Measurements from ENCODE around the gene PCSK2. TPM values are rescaled to one million over a fixed set of nuclear protein-coding genes. Genes with fewer than 3 reads are reported as not detected.

Gene PCSK2
- total RNA-seq, 4 donors from 2014 or later = 5.3 to 18.1 (median 10.9) TPM

DNA sequence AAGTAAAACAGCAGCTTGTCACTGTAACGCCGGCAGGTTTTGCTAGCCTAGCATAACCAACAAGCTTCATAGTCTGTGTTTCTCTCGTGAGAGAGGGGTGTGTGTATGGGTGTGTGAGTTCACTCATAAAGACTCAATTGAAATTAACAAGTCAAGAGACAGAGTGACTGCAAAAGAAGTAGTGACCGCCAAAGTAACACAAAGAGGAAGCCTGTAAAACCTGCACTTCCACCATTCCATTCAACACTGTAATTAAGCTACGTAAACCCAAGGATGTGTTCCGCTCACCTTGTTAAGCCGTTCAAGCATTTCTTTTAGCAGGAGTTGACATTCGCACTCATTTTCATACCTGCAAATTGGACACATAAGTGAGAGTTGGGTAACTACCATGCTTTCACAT lies 297.7 kb downstream of the PCSK2 start:
- intact Hi-C loops (cut with DNase I; ENCODE audit: low total_unique reads) = no loop called here
- no peak overlapping the region for H3K4me3 ChIP-seq (ENCODE audit: low read depth, poor library complexity, severe bottlenecking)
- TF ChIP-seq, protein P1, sequence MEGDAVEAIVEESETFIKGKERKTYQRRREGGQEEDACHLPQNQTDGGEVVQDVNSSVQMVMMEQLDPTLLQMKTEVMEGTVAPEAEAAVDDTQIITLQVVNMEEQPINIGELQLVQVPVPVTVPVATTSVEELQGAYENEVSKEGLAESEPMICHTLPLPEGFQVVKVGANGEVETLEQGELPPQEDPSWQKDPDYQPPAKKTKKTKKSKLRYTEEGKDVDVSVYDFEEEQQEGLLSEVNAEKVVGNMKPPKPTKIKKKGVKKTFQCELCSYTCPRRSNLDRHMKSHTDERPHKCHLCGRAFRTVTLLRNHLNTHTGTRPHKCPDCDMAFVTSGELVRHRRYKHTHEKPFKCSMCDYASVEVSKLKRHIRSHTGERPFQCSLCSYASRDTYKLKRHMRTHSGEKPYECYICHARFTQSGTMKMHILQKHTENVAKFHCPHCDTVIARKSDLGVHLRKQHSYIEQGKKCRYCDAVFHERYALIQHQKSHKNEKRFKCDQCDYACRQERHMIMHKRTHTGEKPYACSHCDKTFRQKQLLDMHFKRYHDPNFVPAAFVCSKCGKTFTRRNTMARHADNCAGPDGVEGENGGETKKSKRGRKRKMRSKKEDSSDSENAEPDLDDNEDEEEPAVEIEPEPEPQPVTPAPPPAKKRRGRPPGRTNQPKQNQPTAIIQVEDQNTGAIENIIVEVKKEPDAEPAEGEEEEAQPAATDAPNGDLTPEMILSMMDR (IDR thresholded peaks at IDR 0.05) = no peak
- no peak for TF ChIP-seq POLR2A (IDR thresholded peaks at IDR 0.05)
- peak in 1 of 2 donors; percentile 50 for DNase-seq (ENCODE audit: low spot score in 2 of 2)
- 63 to 64% methylated on average over 8 of the region's 8 CpGs for WGBS, 2 donors

DNA sequence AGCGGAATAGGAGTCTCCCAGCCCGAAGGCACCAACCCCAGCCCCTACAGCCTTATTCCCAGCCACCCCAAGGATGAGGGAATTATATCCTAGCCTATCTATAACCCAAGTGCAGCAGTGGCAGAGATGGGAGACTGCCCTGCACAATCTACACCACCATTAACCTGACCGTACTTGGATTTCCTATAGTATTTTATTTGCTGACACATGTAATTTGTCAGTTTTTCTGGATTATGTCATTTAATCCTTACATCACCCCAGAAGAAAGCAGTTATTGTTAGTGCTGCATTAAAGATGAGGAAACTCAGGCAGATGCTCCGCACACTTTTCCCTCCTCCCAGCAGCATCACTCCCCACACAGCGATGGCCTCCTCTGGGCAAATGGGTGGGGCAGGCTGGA lies 298.3 kb downstream of the PCSK2 start:
- intact Hi-C loops (cut with DNase I; ENCODE audit: low total_unique reads) = no loop called here
- DNase-seq (ENCODE audit: low spot score in 2 of 2) = peak in 1 of 2 donors; percentile 31
- WGBS, 2 donors = 87 to 89% methylated on average over 5 of the region's 5 CpGs
- H3K4me3 ChIP-seq (ENCODE audit: low read depth, poor library complexity, severe bottlenecking) = no peak overlapping the region
- TF ChIP-seq, protein P1 (IDR thresholded peaks at IDR 0.05) = no peak
- TF ChIP-seq POLR2A (IDR thresholded peaks at IDR 0.05) = no peak

DNA sequence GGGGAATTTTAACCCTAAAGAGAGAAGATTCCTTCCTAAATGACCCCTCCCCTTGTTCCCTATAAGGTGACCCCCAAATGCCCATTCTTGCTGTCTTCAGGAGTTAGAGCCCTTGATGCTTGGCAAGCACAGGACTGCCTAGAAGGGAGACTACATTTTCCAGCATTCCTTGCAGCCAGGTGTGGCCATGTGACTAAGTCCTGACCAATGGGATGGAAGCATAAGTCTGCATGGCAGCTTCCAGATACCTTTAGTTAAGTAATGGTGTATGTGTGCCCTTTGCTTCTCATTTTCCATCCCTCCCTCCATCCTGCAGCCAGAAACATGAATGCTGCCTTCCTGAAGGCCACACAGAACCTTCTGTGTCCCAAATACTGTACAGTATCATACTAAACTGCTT lies 298.8 kb downstream of the PCSK2 start:
- TF ChIP-seq, protein P1 (IDR thresholded peaks at IDR 0.05) = no peak
- no peak for TF ChIP-seq POLR2A (IDR thresholded peaks at IDR 0.05)
- intact Hi-C loops (cut with DNase I; ENCODE audit: low total_unique reads) = no loop called here
- no peak overlapping the region for H3K4me3 ChIP-seq (ENCODE audit: low read depth, poor library complexity, severe bottlenecking)
- DNase-seq (ENCODE audit: low spot score in 2 of 2) = peak in 1 of 2 donors; percentile 40

DNA sequence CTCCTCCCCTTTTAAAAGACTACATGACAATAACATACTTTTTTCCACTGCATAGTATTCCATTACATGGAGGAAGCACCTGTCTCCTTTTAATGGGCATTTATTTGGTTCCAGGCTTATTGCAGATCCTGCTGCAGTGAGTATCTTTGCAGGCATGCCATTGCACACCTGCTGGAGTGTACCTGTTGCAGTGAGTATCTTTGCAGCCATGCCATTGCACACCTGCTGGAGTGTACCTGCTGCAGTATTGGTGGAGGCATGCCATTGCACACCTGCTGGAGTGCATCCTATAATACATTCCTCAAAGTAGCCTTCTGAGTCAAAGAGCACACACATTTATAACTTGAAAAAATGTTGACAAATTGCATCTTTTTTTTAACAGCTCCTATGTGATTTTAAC lies 302.7 kb downstream of the PCSK2 start:
- TF ChIP-seq, protein P1 (IDR thresholded peaks at IDR 0.05) = no peak
- no peak for TF ChIP-seq POLR2A (IDR thresholded peaks at IDR 0.05)
- H3K4me3 ChIP-seq (ENCODE audit: low read depth, poor library complexity, severe bottlenecking) = no peak overlapping the region
- DNase-seq (ENCODE audit: low spot score in 2 of 2) = no peak
- intact Hi-C loops (cut with DNase I; ENCODE audit: low total_unique reads) = no loop called here

DNA sequence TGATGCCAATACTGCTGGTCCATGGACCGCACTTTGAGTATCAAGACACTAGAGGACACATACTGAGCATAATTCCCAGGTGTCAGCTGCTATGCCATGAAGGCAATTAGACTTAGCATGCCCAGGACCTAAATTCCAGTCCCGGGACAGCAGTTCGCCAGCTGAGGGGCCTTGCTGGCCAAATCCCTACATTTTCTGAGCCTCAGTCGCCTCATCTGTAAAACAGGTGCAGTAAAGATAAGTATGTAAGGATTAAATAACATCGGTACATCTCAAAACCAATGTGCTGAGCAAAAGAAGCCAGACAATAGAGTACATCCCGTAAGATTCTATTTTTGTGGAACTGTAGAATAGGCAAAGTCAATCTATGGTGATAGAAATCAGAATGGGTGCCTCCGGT lies 303.3 kb downstream of the PCSK2 start:
- no peak for DNase-seq (ENCODE audit: low spot score in 2 of 2)
- intact Hi-C loops (cut with DNase I; ENCODE audit: low total_unique reads) = no loop called here
- H3K4me3 ChIP-seq (ENCODE audit: low read depth, poor library complexity, severe bottlenecking) = no peak overlapping the region
- 83 to 86% methylated on average over 7 of the region's 7 CpGs for WGBS, 2 donors
- no peak for TF ChIP-seq POLR2A (IDR thresholded peaks at IDR 0.05)
- TF ChIP-seq, protein P1 (IDR thresholded peaks at IDR 0.05) = no peak

All from lower leg skin (tissue), 4 donors.